SK-N-MC (cell line): ENCODE results near the gene TSPAN12.

Experiments
- EZH2 ChIP-seq: fragments of 200-600 bp; sonication (generic); IDR thresholded peaks from one replicate; pipeline ENCODE4 v1.6.1; 2017; ENCODE audit warnings: antibody characterized with exemption
- FOXP2 ChIP-seq: optimal IDR thresholded peaks from 2 replicates; pipeline ENCODE3; 2011; ENCODE audit warnings: mild to moderate bottlenecking, moderate library complexity; ENCODE audit not compliant: insufficient read depth; ENCODE audit errors: extremely low read length, control extremely low read depth
- POLR2AphosphoS5 ChIP-seq: IDR thresholded peaks from 2 replicates; pipeline ENCODE4 v1.6.1; 2012; ENCODE audit warnings: mild to moderate bottlenecking, low read depth, low read length, borderline replicate concordance

- TF ChIP-seq EZH2 (no peak), POLR2AphosphoS5 (no peak), FOXP2 (no peak)
Measured at GRCh38 chr7:120792861-120793130, 65.1 kb downstream of the TSPAN12 start.
